ENCODE results near the gene VWA3B. TPM values are rescaled to one million over a fixed set of nuclear protein-coding genes. Genes with fewer than 3 reads are reported as not detected.
"Not testable (repeated sequence)": the region's sequence is repeated elsewhere in the genome, so short reads cannot be mapped to it uniquely, and the experiment has no call there.

The VWA3B gene
- total RNA-seq, 2 donors from 2014 or later: 4.0 TPM; not detected in 1

DNA sequence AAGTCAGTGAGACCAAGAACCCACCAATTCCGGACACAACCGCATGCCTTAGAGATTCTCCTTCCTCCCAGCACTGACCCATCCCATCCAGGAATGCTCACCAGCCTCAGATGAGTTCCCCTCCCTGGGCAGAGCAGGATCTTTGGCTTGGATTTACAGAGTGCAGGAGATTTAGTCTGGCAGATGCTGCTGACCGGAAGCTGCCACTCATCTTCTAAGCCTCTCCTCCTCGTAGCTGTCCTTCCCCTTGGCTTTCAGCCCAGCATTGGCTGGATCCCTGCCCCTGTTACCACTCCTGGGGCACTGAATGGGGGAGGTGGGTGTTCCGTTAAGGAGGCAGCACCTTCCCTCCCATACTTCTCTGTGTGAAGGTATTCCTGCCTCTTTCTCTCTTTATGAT lies 53.2 kb downstream of the VWA3B start:
- H3K4me1 ChIP-seq (replicated peaks): no peaks in the 10 kb centered on the region
- no peak overlapping the region for H3K4me3 ChIP-seq
- H3K27me3 ChIP-seq (replicated peaks; ENCODE audit: insufficient read depth): no peaks in the 10 kb centered on the region
- intact Hi-C loops (cut with DNase I): no loop called here
- no peak overlapping the region for H3K27ac ChIP-seq
- TF ChIP-seq, protein P1, sequence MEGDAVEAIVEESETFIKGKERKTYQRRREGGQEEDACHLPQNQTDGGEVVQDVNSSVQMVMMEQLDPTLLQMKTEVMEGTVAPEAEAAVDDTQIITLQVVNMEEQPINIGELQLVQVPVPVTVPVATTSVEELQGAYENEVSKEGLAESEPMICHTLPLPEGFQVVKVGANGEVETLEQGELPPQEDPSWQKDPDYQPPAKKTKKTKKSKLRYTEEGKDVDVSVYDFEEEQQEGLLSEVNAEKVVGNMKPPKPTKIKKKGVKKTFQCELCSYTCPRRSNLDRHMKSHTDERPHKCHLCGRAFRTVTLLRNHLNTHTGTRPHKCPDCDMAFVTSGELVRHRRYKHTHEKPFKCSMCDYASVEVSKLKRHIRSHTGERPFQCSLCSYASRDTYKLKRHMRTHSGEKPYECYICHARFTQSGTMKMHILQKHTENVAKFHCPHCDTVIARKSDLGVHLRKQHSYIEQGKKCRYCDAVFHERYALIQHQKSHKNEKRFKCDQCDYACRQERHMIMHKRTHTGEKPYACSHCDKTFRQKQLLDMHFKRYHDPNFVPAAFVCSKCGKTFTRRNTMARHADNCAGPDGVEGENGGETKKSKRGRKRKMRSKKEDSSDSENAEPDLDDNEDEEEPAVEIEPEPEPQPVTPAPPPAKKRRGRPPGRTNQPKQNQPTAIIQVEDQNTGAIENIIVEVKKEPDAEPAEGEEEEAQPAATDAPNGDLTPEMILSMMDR (IDR thresholded peaks at IDR 0.05): no peak
- no peak for TF ChIP-seq POLR2A (IDR thresholded peaks at IDR 0.05)
- no peak for TF ChIP-seq POLR2AphosphoS5 (IDR thresholded peaks at IDR 0.05)
- WGBS: 54% methylated on average over 5 of the region's 5 CpGs
- H3K36me3 ChIP-seq: no peaks in the 10 kb centered on the region
- no peaks in the 10 kb centered on the region for H3K9me3 ChIP-seq
- DNase-seq (ENCODE audit: low spot score): no peak

DNA sequence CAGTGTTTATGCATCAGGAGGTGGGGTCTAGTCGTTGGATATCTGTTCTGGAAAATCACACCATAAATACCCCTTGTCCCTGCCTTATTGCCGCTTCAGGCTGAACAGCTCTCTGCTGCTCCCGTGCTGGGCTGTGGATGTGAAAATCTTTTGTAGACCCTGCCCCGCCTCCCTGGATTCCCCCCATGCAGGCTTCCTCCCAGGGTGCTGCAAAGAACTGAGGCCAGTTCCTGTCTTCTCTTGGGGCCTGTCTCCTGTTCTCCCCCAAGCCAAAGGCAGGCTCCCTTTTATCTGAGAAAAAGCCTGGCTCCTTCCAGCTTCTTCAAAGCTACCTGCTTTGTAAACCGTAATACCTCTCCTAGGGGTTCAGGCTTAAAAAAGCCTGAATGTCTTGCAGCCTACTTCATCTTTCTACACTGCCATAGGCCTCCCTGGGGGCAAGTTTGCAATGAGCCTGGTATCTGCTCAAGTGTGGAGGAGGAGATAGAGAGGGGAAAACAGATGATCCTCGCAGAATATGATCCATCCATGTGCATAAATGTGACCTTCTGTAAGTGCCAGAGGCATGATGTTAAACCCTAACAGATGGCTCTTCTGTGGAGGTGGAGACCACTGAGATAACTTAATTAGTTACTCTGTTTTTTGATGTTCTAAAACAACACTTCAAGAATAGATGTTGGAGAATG lies 55.3 kb downstream of the VWA3B start:
- no peak for DNase-seq (ENCODE audit: low spot score)
- intact Hi-C loops (cut with DNase I): no loop called here
- no peaks in the 10 kb centered on the region for H3K27me3 ChIP-seq (replicated peaks; ENCODE audit: insufficient read depth)
- no peak overlapping the region for H3K4me3 ChIP-seq
- H3K27ac ChIP-seq: no peak overlapping the region
- TF ChIP-seq POLR2A (IDR thresholded peaks at IDR 0.05): no peak
- TF ChIP-seq, protein P1 (IDR thresholded peaks at IDR 0.05): no peak
- no peak for TF ChIP-seq POLR2AphosphoS5 (IDR thresholded peaks at IDR 0.05)
- H3K9me3 ChIP-seq: no peaks in the 10 kb centered on the region
- no peaks in the 10 kb centered on the region for H3K4me1 ChIP-seq (replicated peaks)
- no peaks in the 10 kb centered on the region for H3K36me3 ChIP-seq
- WGBS: 72% methylated on average over 6 of the region's 6 CpGs

DNA sequence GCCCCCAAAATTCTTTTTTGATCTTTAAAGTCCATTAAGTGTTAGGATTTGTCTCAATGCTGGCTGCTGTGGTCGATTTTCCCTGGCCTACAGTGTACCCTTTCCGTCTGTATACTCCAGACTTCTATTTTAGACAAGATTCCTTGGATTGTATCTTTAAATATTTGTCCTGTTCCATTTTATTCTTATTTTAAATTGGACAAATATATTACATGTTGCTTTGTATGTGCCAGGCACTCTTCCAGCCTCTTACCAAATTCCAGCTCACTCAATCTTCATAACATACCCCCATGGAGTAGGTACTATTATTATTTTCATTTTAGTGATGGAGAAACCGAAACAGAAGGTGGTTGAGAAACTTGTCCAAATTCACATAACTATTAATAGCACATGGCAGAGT lies 58.1 kb downstream of the VWA3B start:
- H3K27me3 ChIP-seq (replicated peaks; ENCODE audit: insufficient read depth): no peaks in the 10 kb centered on the region
- no peak overlapping the region for H3K27ac ChIP-seq

DNA sequence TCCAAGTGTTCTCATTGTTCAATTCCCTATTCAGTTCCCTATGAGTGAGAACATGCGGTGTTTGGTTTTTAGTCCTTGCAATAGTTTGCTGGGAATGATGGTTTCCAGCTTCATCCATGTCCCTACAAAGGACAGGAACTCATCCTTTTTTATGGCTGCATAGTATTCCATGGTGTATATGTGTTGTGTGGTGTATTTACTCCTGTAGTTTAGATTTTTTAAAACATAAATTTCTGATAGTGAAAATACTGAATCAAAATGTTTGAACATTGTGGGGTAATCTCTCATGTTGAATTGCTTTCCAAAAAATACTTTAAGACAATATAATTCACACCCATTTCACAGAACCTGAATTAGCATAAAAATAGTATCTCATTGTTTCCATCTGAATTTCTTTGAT lies 60.9 kb downstream of the VWA3B start:
- H3K4me1 ChIP-seq (replicated peaks); H3K4me3 ChIP-seq; H3K9me3 ChIP-seq; DNase-seq (ENCODE audit: low spot score); H3K27me3 ChIP-seq (replicated peaks; ENCODE audit: insufficient read depth); H3K27ac ChIP-seq; H3K36me3 ChIP-seq; intact Hi-C loops (cut with DNase I): not testable (repeated sequence)
- 94% methylated on average over 1 of the region's 1 CpG for WGBS

More for the DNA sequence above, 58.1 kb downstream of the VWA3B start:
- Histone ChIP-seq H3K4me3 (no peak overlapping the region), H3K4me1 (replicated peaks) (no peaks in the 10 kb centered on the region), H3K9me3 (no peaks in the 10 kb centered on the region), H3K36me3 (no peaks in the 10 kb centered on the region)
- TF ChIP-seq, protein P1 (IDR thresholded peaks at IDR 0.05): no peak
- TF ChIP-seq POLR2AphosphoS5 (IDR thresholded peaks at IDR 0.05) (no peak), POLR2A (IDR thresholded peaks at IDR 0.05) (no peak)
- 87% methylated on average over 3 of the region's 3 CpGs for WGBS
- intact Hi-C loops (cut with DNase I): no loop called here
- DNase-seq (ENCODE audit: low spot score): no peak

DNA sequence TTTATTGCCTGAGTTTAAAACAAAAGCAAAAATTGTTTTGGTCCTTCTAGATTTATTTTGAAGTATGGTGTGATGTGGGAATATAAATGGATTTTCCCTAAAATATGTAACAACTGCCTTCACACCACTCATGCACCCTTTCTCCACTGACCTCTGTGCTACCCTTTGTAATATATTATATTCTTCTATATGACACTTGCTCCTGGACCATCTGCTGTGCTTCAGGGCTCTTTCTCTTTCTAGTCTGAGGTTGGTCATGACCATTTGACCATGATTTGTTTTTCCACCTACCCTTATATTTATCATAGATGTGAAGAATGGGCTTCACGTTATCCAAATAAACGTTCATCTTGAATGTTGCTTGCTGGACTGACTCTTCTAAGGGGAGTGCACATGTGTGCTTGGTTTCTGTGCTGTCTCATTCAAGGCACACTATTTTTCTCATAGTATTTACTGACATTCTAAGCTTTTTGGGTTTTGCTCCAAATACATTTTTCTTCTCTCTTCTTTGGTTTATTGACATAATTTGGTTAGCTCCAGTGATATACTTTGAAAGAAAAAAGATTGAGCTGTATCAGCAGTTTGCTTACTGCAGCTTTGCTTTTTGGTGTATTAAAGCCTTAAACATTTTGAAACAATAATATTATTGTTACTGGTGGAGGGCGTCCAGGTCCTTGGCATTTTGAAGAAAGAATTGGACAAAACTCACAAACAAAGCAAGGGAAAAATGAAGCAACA lies 61.8 kb downstream of the VWA3B start:
- H3K4me3 ChIP-seq: no peak overlapping the region

More for the DNA sequence above, 61.8 kb downstream of the VWA3B start:
- Histone ChIP-seq H3K36me3 (no peaks in the 10 kb centered on the region), H3K9me3 (no peaks in the 10 kb centered on the region), H3K27ac (no peak overlapping the region), H3K4me1 (replicated peaks) (no peaks in the 10 kb centered on the region), H3K27me3 (replicated peaks; ENCODE audit: insufficient read depth) (no peaks in the 10 kb centered on the region)
- no peak for DNase-seq (ENCODE audit: low spot score)
- no peak for TF ChIP-seq POLR2A (IDR thresholded peaks at IDR 0.05)
- TF ChIP-seq POLR2AphosphoS5 (IDR thresholded peaks at IDR 0.05): no peak
- TF ChIP-seq, protein P1 (IDR thresholded peaks at IDR 0.05): no peak
- intact Hi-C loops (cut with DNase I): no loop called here
- 54% methylated on average over 3 of the region's 3 CpGs for WGBS

Data from prostate gland (tissue), 2 donors.